ENCODE measurements around the gene NCOA7. TPM values are rescaled to one million over a fixed set of nuclear protein-coding genes. Genes with fewer than 3 reads are reported as not detected.

Gene NCOA7
- total RNA-seq, 3 donors from 2014 or later = 62.6 to 94.7 (median 82.4) TPM

- H3K36me3 ChIP-seq = peaks cover 5% of the 10 kb centered on the region
- H3K9me3 ChIP-seq = no peaks in the 10 kb centered on the region
- H3K4me1 ChIP-seq = no peaks in the 10 kb centered on the region
- no peak overlapping the region for H3K4me3 ChIP-seq
- intact Hi-C loops (cut with DNase I; ENCODE audit: low total_unique reads) = no loop called here
- H3K27ac ChIP-seq = no peak overlapping the region
- no peaks in the 10 kb centered on the region for H3K27me3 ChIP-seq
- DNase-seq (ENCODE audit: low spot score in 2 of 2) = no peak
- TF ChIP-seq POLR2AphosphoS5 (IDR thresholded peaks at IDR 0.05) (no peak), POLR2A (IDR thresholded peaks at IDR 0.05) (no peak)
- TF ChIP-seq, protein P1, sequence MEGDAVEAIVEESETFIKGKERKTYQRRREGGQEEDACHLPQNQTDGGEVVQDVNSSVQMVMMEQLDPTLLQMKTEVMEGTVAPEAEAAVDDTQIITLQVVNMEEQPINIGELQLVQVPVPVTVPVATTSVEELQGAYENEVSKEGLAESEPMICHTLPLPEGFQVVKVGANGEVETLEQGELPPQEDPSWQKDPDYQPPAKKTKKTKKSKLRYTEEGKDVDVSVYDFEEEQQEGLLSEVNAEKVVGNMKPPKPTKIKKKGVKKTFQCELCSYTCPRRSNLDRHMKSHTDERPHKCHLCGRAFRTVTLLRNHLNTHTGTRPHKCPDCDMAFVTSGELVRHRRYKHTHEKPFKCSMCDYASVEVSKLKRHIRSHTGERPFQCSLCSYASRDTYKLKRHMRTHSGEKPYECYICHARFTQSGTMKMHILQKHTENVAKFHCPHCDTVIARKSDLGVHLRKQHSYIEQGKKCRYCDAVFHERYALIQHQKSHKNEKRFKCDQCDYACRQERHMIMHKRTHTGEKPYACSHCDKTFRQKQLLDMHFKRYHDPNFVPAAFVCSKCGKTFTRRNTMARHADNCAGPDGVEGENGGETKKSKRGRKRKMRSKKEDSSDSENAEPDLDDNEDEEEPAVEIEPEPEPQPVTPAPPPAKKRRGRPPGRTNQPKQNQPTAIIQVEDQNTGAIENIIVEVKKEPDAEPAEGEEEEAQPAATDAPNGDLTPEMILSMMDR (IDR thresholded peaks at IDR 0.05) = peak; percentile 59 to 66 (median 59)
These were observed 183.6 kb downstream of the NCOA7 start for GRCh38 chr6:125974214-125974866.

DNA sequence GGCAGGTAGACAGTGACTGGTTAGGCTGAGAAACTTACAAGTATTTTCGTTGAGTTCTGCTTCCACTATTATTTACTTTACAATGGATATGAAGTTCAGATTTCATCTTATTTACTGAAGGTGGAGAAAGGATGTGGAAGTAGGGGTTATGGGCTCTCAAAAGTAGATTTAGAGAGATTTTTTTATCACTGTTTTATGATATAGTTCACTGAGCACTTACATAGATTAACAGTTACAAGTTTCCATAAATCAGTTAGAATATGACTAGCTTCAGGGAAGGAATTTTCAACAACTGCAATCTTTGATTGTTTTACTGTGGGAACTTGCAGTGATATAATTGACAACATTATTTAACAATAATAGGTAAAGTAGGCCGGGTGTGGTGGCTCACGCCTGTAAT, 188.3 kb downstream of the NCOA7 start:
- no peak for TF ChIP-seq POLR2AphosphoS5 (IDR thresholded peaks at IDR 0.05)
- TF ChIP-seq, protein P1 (IDR thresholded peaks at IDR 0.05) = no peak
- no peak for TF ChIP-seq POLR2A (IDR thresholded peaks at IDR 0.05)
- H3K4me3 ChIP-seq = no peak overlapping the region
- no peaks in the 10 kb centered on the region for H3K9me3 ChIP-seq
- DNase-seq (ENCODE audit: low spot score in 2 of 2) = no peak
- peaks cover 5% of the 10 kb centered on the region for H3K36me3 ChIP-seq
- intact Hi-C loops (cut with DNase I; ENCODE audit: low total_unique reads) = no loop called here
- no peaks in the 10 kb centered on the region for H3K27me3 ChIP-seq
- H3K4me1 ChIP-seq = no peaks in the 10 kb centered on the region
- H3K27ac ChIP-seq = no peak overlapping the region

Other genes with a start within 250 kb of the NCOA7 start
- 1 to 10 TPM; 2.3 to 8.2 (median 2.4) TPM for gene HEY2, start 41.3 kb upstream of the NCOA7 start, total RNA-seq
- 10 to 100 TPM; 19.0 to 37.3 (median 26.2) TPM for gene HINT3, start 165.8 kb downstream of the NCOA7 start, total RNA-seq
- gene TRMT11, start 195.6 kb downstream of the NCOA7 start, total RNA-seq = 10 to 100 TPM; 17.3 to 48.3 (median 39.7) TPM